ENCODE data around the gene ZNF552. TPM values are rescaled to one million over a fixed set of nuclear protein-coding genes. Genes with fewer than 3 reads are reported as not detected.

ZNF552 gene
- total and polyA plus RNA-seq, 2 of the 4 experiments (the other 2 are of a cell fraction): 2.8 to 4.7 TPM

GRCh38 chr19:57776764-57777296 lies 37.9 kb downstream of the ZNF552 start:
- Histone ChIP-seq H4K5ac (ENCODE audit: low read depth, low read length) (no peak overlapping the region), H3K23ac (ENCODE audit: low read depth, low read length) (no peak overlapping the region), H2AFZ (replicated peaks; ENCODE audit: low read length, poor library complexity) (no peak overlapping the region), H3K4me2 (ENCODE audit: low read depth, low read length) (no peak overlapping the region), H3K4ac (ENCODE audit: low read depth, low read length) (no peak overlapping the region), H3K9me3 (ENCODE audit: control insufficient read depth, insufficient read depth, low read length) (peaks cover 55% of the 10 kb centered on the region), H3K4me3 (ENCODE audit: insufficient read depth, low read depth, low read length) (no peak overlapping the region), H3K9me1 (ENCODE audit: insufficient read depth, low read length) (no peaks in the 10 kb centered on the region), H3K18ac (ENCODE audit: low read depth, low read length) (no peak overlapping the region), H2AK9ac (replicated peaks; ENCODE audit: low read depth, low read length, poor library complexity) (no peak overlapping the region), H3K27ac (ENCODE audit: insufficient read depth, low read length) (no peak overlapping the region), H3K4me1 (ENCODE audit: control insufficient read depth, insufficient read depth, low read length) (no peaks in the 10 kb centered on the region), H3K14ac (replicated peaks; ENCODE audit: low read depth, low read length) (no peak overlapping the region), H3K27me3 (ENCODE audit: control insufficient read depth, insufficient read depth, low read length) (no peaks in the 10 kb centered on the region), H2BK20ac (ENCODE audit: low read depth, low read length) (no peak overlapping the region), H3K56ac (ENCODE audit: extremely low read depth, insufficient read depth, low read length) (no peak overlapping the region), H4K20me1 (ENCODE audit: insufficient read depth, low read length) (peaks cover 13% of the 10 kb centered on the region; the same call in 1 of the 2 replicates), H4K8ac (ENCODE audit: low read depth in 2 of 2, low read length in 2 of 2) (no peak overlapping the region), H2BK5ac (ENCODE audit: low read depth, low read length, poor library complexity, severe bottlenecking) (no peak overlapping the region), H2BK120ac (ENCODE audit: low read depth, low read length) (no peak overlapping the region), H4K91ac (ENCODE audit: insufficient read depth, low read depth, low read length) (no peak overlapping the region), H2AK5ac (ENCODE audit: low read depth, low read length) (no peak overlapping the region), H2BK15ac (ENCODE audit: low read depth, low read length) (no peak overlapping the region), H3K36me3 (ENCODE audit: control insufficient read depth, insufficient read depth, low read length) (peaks cover 65% of the 10 kb centered on the region), H3K79me1 (ENCODE audit: low read depth in 1 of 2, low read length in 2 of 2) (peaks cover 38 to 55% of the 10 kb centered on the region in 2 experiments), H3K9ac (ENCODE audit: low read depth, low read length) (no peak overlapping the region)
- ChIA-PET POLR2A (ENCODE audit: unreplicated experiment) (no interaction called here), CTCF (no interaction called here)
- intact Hi-C loops (cut with micrococcal nuclease): no loop called here
- TF ChIP-seq CHD1 (IDR thresholded peaks at IDR 0.05; ENCODE audit: low read depth, low read length) (no peak), BHLHE40 (IDR thresholded peaks at IDR 0.05; ENCODE audit: low read depth, low read length) (no peak), RAD21 (IDR thresholded peaks at IDR 0.05; ENCODE audit: low read length) (no peak), CTCF (conservative IDR thresholded peaks at IDR 0.05; ENCODE audit: low read depth, low read length) (no peak), NFE2L2 (IDR thresholded peaks at IDR 0.05; ENCODE audit: low read depth, low read length) (no peak), ELK1 (IDR thresholded peaks at IDR 0.05; ENCODE audit: borderline replicate concordance, low read depth, low read length) (no peak), FOS (IDR thresholded peaks at IDR 0.05; ENCODE audit: low read depth, low read length) (no peak), MAZ (IDR thresholded peaks at IDR 0.05; ENCODE audit: borderline replicate concordance, low read depth, low read length) (no peak), MXI1 (IDR thresholded peaks at IDR 0.05; ENCODE audit: borderline replicate concordance, low read depth, low read length) (no peak)
- BruUV-seq (replicated peaks): no TSS peak
- WGBS, 2 experiments (ENCODE audit: extremely low coverage in 2 of 2, insufficient read length in 1 of 2): 82% methylated on average over 2 of the region's 6 CpGs; no CpG with 5 or more reads in 1 of the 2 experiments
- ATAC-seq (ENCODE audit: low read depth) (no peak), DNase-seq (no peak)
- in situ Hi-C loops (cut with MboI; ENCODE audit: low sequenced_read_pairs): no loop called here
- dilution Hi-C loops (cut with HindIII; ENCODE audit: low sequenced_read_pairs, unreplicated experiment): no loop called here

Measured in IMR-90 (cell line).